IMR-90 (cell line): Measurements from ENCODE around the gene PLAGL1. TPM values are rescaled to one million over a fixed set of nuclear protein-coding genes. Genes with fewer than 3 reads are reported as not detected.

Experiments used
- ATAC-seq: fragments of 200-7000 bp; cut with Tn5 transposase; 2 replicates; pipeline ENCODE4 v1.9.1; 2020; ENCODE audit warnings: low read depth, mild to moderate bottlenecking, moderate library complexity
- BruUV-seq: library from RNA; stranded (reverse); fragments of 400-500 nt; replicated peaks from 2 replicates; lab custom pipeline; 2021; lab: Mats Ljungman, UMichigan
- CTCF ChIA-PET: fragments of 300-600 bp; formaldehyde crosslinking; extraction: SDS; loops from one replicate; lab custom pipeline; 2021; ENCODE audit warnings: antibody characterized with exemption; lab: Yijun Ruan, JAX
- POLR2A ChIA-PET: fragments of 300-600 bp; sonication (Branson Sonifier 250); formaldehyde crosslinking; loops from one replicate; lab custom pipeline; 2022; ENCODE audit warnings: antibody characterized with exemption; ENCODE audit not compliant: unreplicated experiment; lab: Charles Lee
- DNase-seq: peaks from one replicate; pipeline ENCODE4 v3.0.0; 2013
- H2AFZ ChIP-seq: replicated peaks from 2 replicates; pipeline ENCODE3; 2013; ENCODE audit warnings: low read length, mild to moderate bottlenecking; ENCODE audit not compliant: poor library complexity
- H2AK5ac ChIP-seq: 2 replicates; pipeline ENCODE4 v1.6.1; 2013; ENCODE audit warnings: low read depth, low read length, inconsistent platforms
- H2AK9ac ChIP-seq: replicated peaks from 2 replicates; pipeline ENCODE3; 2013; ENCODE audit warnings: mild to moderate bottlenecking, low read depth, low read length, moderate library complexity; ENCODE audit not compliant: poor library complexity
- H2BK120ac ChIP-seq: 2 replicates; pipeline ENCODE4 v1.6.1; 2013; ENCODE audit warnings: low read depth, low read length, inconsistent platforms
- H2BK15ac ChIP-seq: 3 replicates; pipeline ENCODE4 v1.6.1; 2013; ENCODE audit warnings: low read depth, low read length, inconsistent platforms
- H2BK20ac ChIP-seq: 2 replicates; pipeline ENCODE4 v1.6.1; 2013; ENCODE audit warnings: low read depth, mild to moderate bottlenecking, inconsistent platforms, low read length, moderate library complexity
- H2BK5ac ChIP-seq: 2 replicates; pipeline ENCODE4 v1.6.1; 2013; ENCODE audit warnings: mild to moderate bottlenecking, low read depth, low read length, inconsistent platforms; ENCODE audit not compliant: poor library complexity, severe bottlenecking
- H3K14ac ChIP-seq: replicated peaks from 2 replicates; pipeline ENCODE4 v1.6.1; 2013; ENCODE audit warnings: low read depth, low read length, inconsistent platforms
- H3K18ac ChIP-seq: 2 replicates; pipeline ENCODE4 v1.6.1; 2013; ENCODE audit warnings: low read depth, low read length, control low read depth
- H3K23ac ChIP-seq: 2 replicates; pipeline ENCODE4 v1.6.1; 2013; ENCODE audit warnings: low read depth, low read length, inconsistent platforms
- H3K27ac ChIP-seq: 2 replicates; pipeline ENCODE4 v1.5.1; 2013; ENCODE audit warnings: mild to moderate bottlenecking, control low read depth, low read length; ENCODE audit not compliant: insufficient read depth
- H3K27me3 ChIP-seq: 2 replicates; pipeline ENCODE4 v1.6.1; 2013; ENCODE audit warnings: low read length; ENCODE audit not compliant: control insufficient read depth, insufficient read depth
- H3K36me3 ChIP-seq: 2 replicates; pipeline ENCODE4 v1.6.1; 2013; ENCODE audit warnings: low read length, mixed read lengths; ENCODE audit not compliant: control insufficient read depth, insufficient read depth
- H3K4ac ChIP-seq: 2 replicates; pipeline ENCODE4 v1.6.1; 2013; ENCODE audit warnings: low read depth, low read length, inconsistent platforms
- H3K4me1 ChIP-seq: 2 replicates; pipeline ENCODE4 v1.6.1; 2013; ENCODE audit warnings: low read length, mixed read lengths; ENCODE audit not compliant: control insufficient read depth, insufficient read depth
- H3K4me2 ChIP-seq: 2 replicates; pipeline ENCODE4 v1.6.1; 2013; ENCODE audit warnings: low read depth, mild to moderate bottlenecking, control low read depth, low read length, moderate library complexity
- H3K4me3 ChIP-seq: 2 replicates; pipeline ENCODE4 v1.5.1; 2013; ENCODE audit warnings: low read depth, mild to moderate bottlenecking, control low read depth, low read length, moderate library complexity; ENCODE audit not compliant: insufficient read depth
- H3K56ac ChIP-seq: 2 replicates; pipeline ENCODE4 v1.6.1; 2013; ENCODE audit warnings: low read length, inconsistent platforms; ENCODE audit not compliant: insufficient read depth; ENCODE audit errors: extremely low read depth
- H3K79me1 ChIP-seq, 2 experiments: 2 replicates each; pipeline ENCODE4 v1.6.1; 2013; ENCODE audit warnings: low read length in 2 of 2, inconsistent platforms in 1 of 2, low read depth in 1 of 2
- H3K9ac ChIP-seq: 2 replicates; pipeline ENCODE4 v1.6.1; 2013; ENCODE audit warnings: low read depth, low read length, control low read depth
- H3K9me1 ChIP-seq: 2 replicates; pipeline ENCODE4 v1.6.1; 2013; ENCODE audit warnings: low read length, inconsistent platforms; ENCODE audit not compliant: insufficient read depth
- H3K9me3 ChIP-seq: 2 replicates; pipeline ENCODE4 v1.6.1; 2013; ENCODE audit warnings: low read length; ENCODE audit not compliant: control insufficient read depth, insufficient read depth
- H4K20me1 ChIP-seq: 2 replicates; pipeline ENCODE4 v1.6.1; 2013; ENCODE audit warnings: low read length, inconsistent platforms; ENCODE audit not compliant: insufficient read depth
- H4K5ac ChIP-seq: 2 replicates; pipeline ENCODE4 v1.6.1; 2013; ENCODE audit warnings: mild to moderate bottlenecking, low read depth, low read length, control low read depth
- H4K8ac ChIP-seq, 2 experiments: 2 replicates each; pipeline ENCODE4 v1.6.1; 2013; ENCODE audit warnings: low read depth in 2 of 2, low read length in 2 of 2, control low read depth in 1 of 2, inconsistent platforms in 1 of 2
- H4K91ac ChIP-seq: 2 replicates; pipeline ENCODE4 v1.6.1; 2013; ENCODE audit warnings: low read depth, low read length, inconsistent platforms; ENCODE audit not compliant: insufficient read depth
- BHLHE40 ChIP-seq: fragments of 150-350 bp; IDR thresholded peaks from 2 replicates; pipeline ENCODE4 v1.6.1; 2016; ENCODE audit warnings: mild to moderate bottlenecking, low read depth, low read length
- CEBPB ChIP-seq: IDR thresholded peaks from 2 replicates; pipeline ENCODE4 v1.6.1; 2012; ENCODE audit warnings: low read depth, low read length, improper control_type of control experiment
- CHD1 ChIP-seq: IDR thresholded peaks from 2 replicates; pipeline ENCODE4 v1.6.1; 2012; ENCODE audit warnings: low read depth, low read length, improper control_type of control experiment
- CTCF ChIP-seq: conservative IDR thresholded peaks from 2 replicates; pipeline ENCODE4 v1.5.1; 2012; ENCODE audit warnings: mild to moderate bottlenecking, low read depth, low read length, improper control_type of control experiment
- ELK1 ChIP-seq: fragments of 150-350 bp; IDR thresholded peaks from 2 replicates; pipeline ENCODE4 v1.6.1; 2016; ENCODE audit warnings: low read depth, mild to moderate bottlenecking, low read length, moderate library complexity, borderline replicate concordance
- FOS ChIP-seq: fragments of 150-350 bp; IDR thresholded peaks from 2 replicates; pipeline ENCODE4 v1.6.1; 2016; ENCODE audit warnings: low read depth, low read length
- MAFK ChIP-seq: IDR thresholded peaks from 2 replicates; pipeline ENCODE4 v1.6.1; 2012; ENCODE audit warnings: low read depth, low read length, improper control_type of control experiment
- MAZ ChIP-seq: IDR thresholded peaks from 2 replicates; pipeline ENCODE4 v1.6.1; 2012; ENCODE audit warnings: low read depth, mild to moderate bottlenecking, low read length, improper control_type of control experiment, moderate library complexity, borderline replicate concordance
- MXI1 ChIP-seq: IDR thresholded peaks from 2 replicates; pipeline ENCODE4 v1.6.1; 2012; ENCODE audit warnings: low read depth, mild to moderate bottlenecking, low read length, moderate library complexity, borderline replicate concordance
- NFE2L2 ChIP-seq: fragments of 150-350 bp; IDR thresholded peaks from 2 replicates; pipeline ENCODE4 v1.6.1; 2016; ENCODE audit warnings: low read depth, mild to moderate bottlenecking, low read length
- POLR2A ChIP-seq: IDR thresholded peaks from 2 replicates; pipeline ENCODE4 v1.6.1; 2012; ENCODE audit warnings: mild to moderate bottlenecking, low read depth, low read length
- RAD21 ChIP-seq: IDR thresholded peaks from 2 replicates; pipeline ENCODE4 v1.6.1; 2012; ENCODE audit warnings: low read length, improper control_type of control experiment
- RCOR1 ChIP-seq: IDR thresholded peaks from 2 replicates; pipeline ENCODE4 v1.6.1; 2012; ENCODE audit warnings: mild to moderate bottlenecking, low read length, improper control_type of control experiment; ENCODE audit not compliant: insufficient replicate concordance
- RFX5 ChIP-seq: IDR thresholded peaks from 2 replicates; pipeline ENCODE4 v1.8.0; 2012; ENCODE audit warnings: low read depth, mild to moderate bottlenecking, low read length, moderate library complexity
- USF2 ChIP-seq: fragments of 150-350 bp; IDR thresholded peaks from 2 replicates; pipeline ENCODE4 v1.6.1; 2017; ENCODE audit warnings: mild to moderate bottlenecking, antibody characterized with exemption, low read length, low read depth
- WGBS, 2 experiments: methylation state at CpG; one replicate each; pipeline versions ENCODE4 v1.1.5 to v1.1.7; 2013; ENCODE audit warnings: missing lambda C conversion rate in 2 of 2; ENCODE audit not compliant: insufficient read length in 1 of 2; ENCODE audit errors: extremely low coverage in 2 of 2; 5-methylcytosine and 5-hydroxymethylcytosine counted together
- dilution Hi-C: fragments of 300-500 bp; cut with HindIII; formaldehyde crosslinking; loops from one replicate; pipeline ENCODE4 v1.14.3; 2018; ENCODE audit warnings: low sequenced_read_pairs; ENCODE audit not compliant: unreplicated experiment
- in situ Hi-C: fragments of 300-500 bp; cut with MboI; formaldehyde crosslinking; loops from 3 replicates; pipeline ENCODE4 v1.14.3; 2019; ENCODE audit warnings: low sequenced_read_pairs, inconsistent platforms, mixed read lengths
- intact Hi-C: fragments of 100-400 bp; cut with micrococcal nuclease; formaldehyde crosslinking; loops from 2 replicates; pipeline ENCODE4 v1.10.0; 2022
- polyA plus RNA-seq, 3 experiments: library from polyadenylated mRNA; depleted of rRNA; stranded (reverse); fragments of >200 nt; gene quantifications; 2 replicates each; pipeline ENCODE4 v1.2.3, GENCODE V29; 2012; ENCODE audit warnings: low replicate concordance in 1 of 3
- total RNA-seq: library from RNA; depleted of rRNA; stranded (reverse); fragments of >200 nt; gene quantifications from 2 replicates; pipeline ENCODE4 v1.2.3, GENCODE V29; 2012

The PLAGL1 gene
- total and polyA plus RNA-seq, 2 of the 4 experiments (the other 2 are of a cell fraction) = 23.3 to 73.8 TPM

- H4K8ac ChIP-seq = no peak overlapping the region
- no peak overlapping the region for H2AK9ac ChIP-seq
- no peak overlapping the region for H3K56ac ChIP-seq
- no peak overlapping the region for H2BK5ac ChIP-seq
- H3K36me3 ChIP-seq = no peaks in the 10 kb centered on the region
- H3K79me1 ChIP-seq = no peaks in the 10 kb centered on the region
- no peak overlapping the region for H3K4me3 ChIP-seq
- H3K4ac ChIP-seq = no peak overlapping the region
- WGBS, 2 experiments = no CpG with 5 or more reads among the region's 1 CpG
- H3K27ac ChIP-seq = no peak overlapping the region
- TF ChIP-seq MAFK (no peak), MAZ (no peak), RFX5 (no peak), NFE2L2 (no peak), CTCF (no peak), RCOR1 (no peak), POLR2A (no peak), ELK1 (no peak), FOS (no peak), CHD1 (no peak), BHLHE40 (no peak), USF2 (no peak), MXI1 (no peak), RAD21 (no peak), CEBPB (no peak)
- no peak for ATAC-seq
- H3K18ac ChIP-seq = no peak overlapping the region
- POLR2A ChIA-PET = no interaction called here
- H3K9ac ChIP-seq = no peak overlapping the region
- no peak for DNase-seq
- H3K23ac ChIP-seq = no peak overlapping the region
- H4K20me1 ChIP-seq = no peaks in the 10 kb centered on the region
- H2AK5ac ChIP-seq = no peak overlapping the region
- no peak overlapping the region for H2BK120ac ChIP-seq
- H3K14ac ChIP-seq = no peak overlapping the region
- H3K9me3 ChIP-seq = no peaks in the 10 kb centered on the region
- no peak overlapping the region for H2BK20ac ChIP-seq
- H3K27me3 ChIP-seq = no peaks in the 10 kb centered on the region
- in situ Hi-C loops (no loop called here), dilution Hi-C loops (no loop called here), intact Hi-C loops (no loop called here)
- CTCF ChIA-PET = no interaction called here
- no peak overlapping the region for H4K91ac ChIP-seq
- no peaks in the 10 kb centered on the region for H3K9me1 ChIP-seq
- no peak overlapping the region for H3K4me2 ChIP-seq
- H4K5ac ChIP-seq = no peak overlapping the region
- H3K4me1 ChIP-seq = no peaks in the 10 kb centered on the region
- H2AFZ ChIP-seq = no peak overlapping the region
- H2BK15ac ChIP-seq = no peak overlapping the region
- no TSS peak for BruUV-seq
Observed at GRCh38 chr6:143894655-143895054, 113.4 kb downstream of the PLAGL1 start.
